ENCODE measurements around the gene ARL6IP5.

ARL6IP5 gene, protein sequence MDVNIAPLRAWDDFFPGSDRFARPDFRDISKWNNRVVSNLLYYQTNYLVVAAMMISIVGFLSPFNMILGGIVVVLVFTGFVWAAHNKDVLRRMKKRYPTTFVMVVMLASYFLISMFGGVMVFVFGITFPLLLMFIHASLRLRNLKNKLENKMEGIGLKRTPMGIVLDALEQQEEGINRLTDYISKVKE

DNA sequence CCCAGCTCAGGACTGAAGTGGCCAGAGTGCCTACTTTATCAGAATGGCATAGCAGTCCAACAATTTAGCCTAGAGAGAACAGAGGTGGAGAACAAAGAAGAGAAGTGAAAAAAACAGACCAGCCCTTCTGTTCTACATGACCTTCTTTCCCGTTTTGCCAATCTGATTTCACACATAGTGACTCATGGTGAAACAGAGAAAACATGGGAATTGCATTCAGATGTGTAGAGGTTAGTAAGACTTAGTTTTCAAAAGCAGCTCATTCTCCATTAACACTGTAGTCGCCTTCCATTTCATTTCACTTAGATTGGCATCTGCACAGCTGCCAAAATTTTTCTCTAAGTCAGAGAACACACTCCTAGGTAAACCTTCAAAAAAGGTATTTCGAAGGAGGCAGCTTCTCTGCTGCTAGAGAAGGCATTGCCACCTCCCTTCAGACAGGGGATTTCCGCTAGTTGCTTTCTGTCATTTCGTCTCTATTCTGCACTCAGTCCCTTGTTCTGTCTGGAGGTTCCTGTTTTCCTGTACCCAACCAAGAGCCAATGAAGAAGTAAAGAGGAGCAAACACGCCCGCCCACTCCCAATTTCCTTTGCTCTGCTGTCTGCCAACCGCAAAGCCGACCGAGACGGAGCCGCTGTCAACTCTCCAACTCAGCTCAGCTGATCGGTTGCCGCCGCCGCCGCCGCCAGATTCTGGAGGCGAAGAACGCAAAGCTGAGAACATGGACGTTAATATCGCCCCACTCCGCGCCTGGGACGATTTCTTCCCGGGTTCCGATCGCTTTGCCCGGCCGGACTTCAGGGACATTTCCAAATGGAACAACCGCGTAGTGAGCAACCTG is at the start of gene ARL6IP5:
Gene ARL6IP5 (plus strand): TSS at position 612 of the 842 bp plus-strand sequence. CDS start 111 bp downstream, at position 723.
- TF ChIP-seq, protein P1, sequence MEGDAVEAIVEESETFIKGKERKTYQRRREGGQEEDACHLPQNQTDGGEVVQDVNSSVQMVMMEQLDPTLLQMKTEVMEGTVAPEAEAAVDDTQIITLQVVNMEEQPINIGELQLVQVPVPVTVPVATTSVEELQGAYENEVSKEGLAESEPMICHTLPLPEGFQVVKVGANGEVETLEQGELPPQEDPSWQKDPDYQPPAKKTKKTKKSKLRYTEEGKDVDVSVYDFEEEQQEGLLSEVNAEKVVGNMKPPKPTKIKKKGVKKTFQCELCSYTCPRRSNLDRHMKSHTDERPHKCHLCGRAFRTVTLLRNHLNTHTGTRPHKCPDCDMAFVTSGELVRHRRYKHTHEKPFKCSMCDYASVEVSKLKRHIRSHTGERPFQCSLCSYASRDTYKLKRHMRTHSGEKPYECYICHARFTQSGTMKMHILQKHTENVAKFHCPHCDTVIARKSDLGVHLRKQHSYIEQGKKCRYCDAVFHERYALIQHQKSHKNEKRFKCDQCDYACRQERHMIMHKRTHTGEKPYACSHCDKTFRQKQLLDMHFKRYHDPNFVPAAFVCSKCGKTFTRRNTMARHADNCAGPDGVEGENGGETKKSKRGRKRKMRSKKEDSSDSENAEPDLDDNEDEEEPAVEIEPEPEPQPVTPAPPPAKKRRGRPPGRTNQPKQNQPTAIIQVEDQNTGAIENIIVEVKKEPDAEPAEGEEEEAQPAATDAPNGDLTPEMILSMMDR (IDR thresholded peaks at IDR 0.05) = no peak

DNA sequence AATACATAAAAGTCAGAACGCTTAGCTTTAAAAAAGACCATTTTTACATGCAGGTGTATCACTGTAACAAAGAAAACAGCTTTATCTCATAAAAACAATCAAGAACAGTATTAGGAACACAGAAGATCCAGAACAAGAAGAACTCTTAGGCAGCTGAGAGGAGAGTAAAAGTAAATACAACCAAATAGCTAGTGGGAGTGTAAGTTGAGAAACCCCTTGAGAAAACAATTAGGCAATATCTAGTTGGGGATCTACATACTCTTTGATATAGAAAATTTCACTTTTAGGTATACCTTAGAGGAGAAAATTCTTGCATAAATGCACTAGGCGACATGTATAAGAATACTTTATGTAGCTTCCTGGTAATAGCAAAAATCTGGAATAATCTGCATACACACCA is 40.1 kb upstream of the ARL6IP5 start:
- TF ChIP-seq, protein P1 (IDR thresholded peaks at IDR 0.05) = no peak

DNA sequence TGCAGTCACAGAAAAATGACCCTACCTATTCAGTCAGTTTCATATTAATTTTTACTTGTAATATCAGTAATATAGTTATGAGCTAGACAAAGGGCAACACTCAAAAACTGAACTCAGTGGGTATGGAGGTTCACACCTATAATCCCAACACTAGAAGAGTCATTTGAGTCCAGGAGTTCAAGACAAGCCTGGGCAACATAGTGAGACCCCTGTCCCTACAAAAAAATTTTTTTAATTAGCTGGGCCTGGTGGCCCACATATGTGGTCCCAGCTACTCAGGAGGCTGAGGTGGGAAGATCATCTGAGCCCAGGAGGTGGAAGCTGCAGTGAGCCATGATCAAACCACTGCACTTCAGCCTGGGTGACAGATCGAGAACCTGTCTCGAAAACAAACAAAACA is 35.7 kb upstream of the ARL6IP5 start:
- TF ChIP-seq, protein P1 (IDR thresholded peaks at IDR 0.05) = no peak

DNA sequence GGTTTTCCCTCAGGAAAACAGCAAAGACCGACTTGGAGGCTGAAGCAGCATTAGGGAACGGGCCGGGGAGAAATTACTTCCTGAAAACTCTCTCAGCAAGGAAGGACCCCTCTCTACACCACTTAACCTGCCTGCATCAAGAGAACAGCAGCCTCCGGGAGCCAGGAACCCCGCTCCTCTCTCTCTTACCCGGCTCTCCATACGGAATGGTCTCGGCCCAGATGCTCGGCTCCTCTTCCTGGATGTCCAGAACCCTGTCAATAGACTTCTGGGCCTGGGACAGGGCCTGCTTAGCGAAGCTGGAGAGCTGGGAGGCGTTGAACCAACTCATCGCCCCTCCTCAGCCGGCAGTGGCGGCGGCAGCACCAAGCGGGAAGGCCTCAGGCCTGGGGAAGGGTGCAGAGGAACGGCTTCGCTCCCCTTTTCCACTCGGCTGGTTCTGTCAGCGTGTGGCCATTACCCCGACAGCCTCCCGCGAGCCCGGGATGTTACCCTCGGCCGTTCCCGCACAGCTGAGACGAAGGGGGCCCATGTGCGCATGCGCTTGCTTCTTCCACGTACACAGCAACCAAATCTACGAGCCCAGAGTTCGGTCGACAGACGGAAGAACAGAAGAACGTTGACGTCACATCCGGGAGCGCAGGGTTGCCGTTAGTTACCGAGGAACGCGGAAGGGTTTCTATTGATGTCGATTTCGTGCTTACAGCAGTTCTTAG is 32.8 kb upstream of the ARL6IP5 start, which contains the start of gene TMF1:
Gene TMF1 (minus strand): TSS at position 578 of the 716 bp plus-strand sequence. CDS start 247 bp downstream, at position 331.
- TF ChIP-seq, protein P1 (IDR thresholded peaks at IDR 0.05) = no peak

DNA sequence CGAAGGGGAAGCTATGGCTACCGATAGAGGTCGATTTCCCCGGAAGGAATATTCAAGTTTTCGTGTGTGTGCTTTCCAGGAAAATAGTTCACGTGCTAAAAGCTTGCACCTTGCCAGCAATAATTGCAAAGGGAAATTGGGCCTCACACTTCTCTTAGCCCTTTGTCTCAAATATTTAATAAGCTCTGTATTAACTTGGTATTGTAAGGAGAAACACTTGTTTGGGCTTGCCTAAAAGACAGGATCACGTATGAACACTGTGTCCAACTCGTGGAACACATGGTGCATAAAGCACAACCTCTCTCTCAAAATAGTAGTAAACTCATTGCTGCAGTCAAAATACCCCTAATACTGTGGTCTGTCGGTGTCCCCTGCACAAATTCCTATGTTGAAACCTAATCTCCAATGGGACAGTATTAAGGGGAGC is 32.3 kb upstream of the ARL6IP5 start:
- TF ChIP-seq, protein P1 (IDR thresholded peaks at IDR 0.05) = no peak

DNA sequence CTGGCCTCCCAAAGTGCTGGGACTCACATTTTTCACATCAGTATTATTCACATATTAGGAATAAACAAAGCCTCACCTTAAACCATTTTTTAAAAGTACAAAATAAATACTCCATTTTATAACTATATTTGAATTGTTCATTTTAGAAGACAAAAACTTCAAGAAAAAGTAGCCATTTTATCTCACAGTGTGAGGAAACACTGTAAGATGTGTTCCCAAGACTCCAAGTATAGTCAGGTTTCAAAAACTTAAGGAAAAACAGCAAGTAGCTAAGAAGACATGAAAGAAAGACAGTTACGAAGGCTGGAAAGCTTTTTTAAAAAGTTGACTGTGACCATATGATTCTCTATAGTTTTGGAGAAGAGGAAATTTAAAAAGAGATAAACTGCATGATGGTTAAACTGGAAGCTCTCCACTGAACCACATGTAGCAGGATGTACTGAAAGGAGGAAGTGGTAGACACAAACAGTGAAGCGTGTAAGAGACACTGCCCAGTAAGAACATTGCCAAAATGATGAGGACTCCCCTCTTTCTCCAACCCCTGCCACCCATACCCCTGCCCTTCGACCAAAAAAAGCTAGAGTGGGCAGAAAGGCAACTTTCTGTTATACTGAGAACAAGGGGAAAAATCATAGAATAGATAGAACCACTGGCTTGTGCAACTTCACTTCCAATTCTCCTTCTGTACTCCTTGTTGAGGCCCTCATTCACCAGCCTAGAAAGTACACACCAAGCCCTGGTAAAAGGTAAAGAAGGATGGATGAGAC is 26.4 kb upstream of the ARL6IP5 start:
- TF ChIP-seq, protein P1 (IDR thresholded peaks at IDR 0.05) = no peak

DNA sequence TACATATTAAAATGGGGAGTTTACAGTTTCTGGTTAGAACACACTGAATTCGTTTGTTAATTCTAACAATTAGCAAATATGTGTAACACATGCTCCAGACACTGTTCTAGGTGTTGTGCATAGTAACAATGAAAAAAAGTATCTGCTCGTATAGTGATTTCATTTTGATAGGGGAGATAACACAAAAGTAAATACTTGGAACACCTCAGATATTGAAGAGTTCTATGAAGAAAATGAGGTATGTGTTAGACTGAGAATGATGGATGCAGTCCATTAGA is 25.9 kb upstream of the ARL6IP5 start:
- TF ChIP-seq, protein P1 (IDR thresholded peaks at IDR 0.05) = no peak
